VCaP (cell line): ENCODE data around the gene PRKACA.

Experiments
- H3K27ac ChIP-seq: fragments of 450-650 bp; 2 replicates; pipeline ENCODE4 v1.5.1; 2017
- TF ChIP-seq, protein P1 (sequence below): fragments of 450-650 bp; conservative IDR thresholded peaks from 2 replicates; pipeline ENCODE4 v1.5.1; 2017; ENCODE audit warnings: mild to moderate bottlenecking, moderate library complexity

The PRKACA gene

DNA sequence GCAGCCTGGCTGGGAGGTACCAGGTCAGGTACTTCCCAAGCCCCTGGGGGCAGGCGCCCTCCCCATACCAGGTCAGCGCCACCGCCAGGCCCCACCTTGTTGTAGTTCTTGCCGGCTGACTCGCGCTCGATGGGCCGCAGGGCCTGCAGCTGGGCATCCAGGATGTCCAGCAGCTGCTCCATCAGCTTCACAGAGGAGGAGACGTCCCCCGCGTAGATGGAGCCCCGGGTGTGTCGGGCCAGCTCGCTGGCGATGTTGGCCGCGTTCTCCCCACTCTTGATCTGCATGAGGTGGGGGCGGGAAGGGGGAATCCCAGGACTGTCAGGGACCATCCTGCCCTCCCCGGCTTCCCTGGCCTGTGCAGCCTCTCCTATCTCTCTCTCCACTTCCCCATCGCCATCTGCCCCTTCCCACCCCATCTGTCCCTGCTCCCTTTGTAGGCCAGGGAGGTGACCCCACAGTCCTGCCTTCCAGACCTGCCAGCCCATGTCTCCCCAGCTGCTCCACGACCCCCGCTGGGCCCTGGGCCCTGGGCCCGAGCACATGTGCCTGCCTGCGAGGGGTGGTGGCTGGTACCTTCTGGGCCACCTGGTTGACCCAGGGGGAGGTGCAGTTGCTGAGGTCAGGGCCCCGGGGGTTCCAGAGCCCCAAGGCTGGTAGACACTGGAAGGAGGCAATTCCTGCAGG is 42.6 kb upstream of the PRKACA start:
- no peak overlapping the region for H3K27ac ChIP-seq
- TF ChIP-seq, protein P1, sequence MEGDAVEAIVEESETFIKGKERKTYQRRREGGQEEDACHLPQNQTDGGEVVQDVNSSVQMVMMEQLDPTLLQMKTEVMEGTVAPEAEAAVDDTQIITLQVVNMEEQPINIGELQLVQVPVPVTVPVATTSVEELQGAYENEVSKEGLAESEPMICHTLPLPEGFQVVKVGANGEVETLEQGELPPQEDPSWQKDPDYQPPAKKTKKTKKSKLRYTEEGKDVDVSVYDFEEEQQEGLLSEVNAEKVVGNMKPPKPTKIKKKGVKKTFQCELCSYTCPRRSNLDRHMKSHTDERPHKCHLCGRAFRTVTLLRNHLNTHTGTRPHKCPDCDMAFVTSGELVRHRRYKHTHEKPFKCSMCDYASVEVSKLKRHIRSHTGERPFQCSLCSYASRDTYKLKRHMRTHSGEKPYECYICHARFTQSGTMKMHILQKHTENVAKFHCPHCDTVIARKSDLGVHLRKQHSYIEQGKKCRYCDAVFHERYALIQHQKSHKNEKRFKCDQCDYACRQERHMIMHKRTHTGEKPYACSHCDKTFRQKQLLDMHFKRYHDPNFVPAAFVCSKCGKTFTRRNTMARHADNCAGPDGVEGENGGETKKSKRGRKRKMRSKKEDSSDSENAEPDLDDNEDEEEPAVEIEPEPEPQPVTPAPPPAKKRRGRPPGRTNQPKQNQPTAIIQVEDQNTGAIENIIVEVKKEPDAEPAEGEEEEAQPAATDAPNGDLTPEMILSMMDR, result no peak

DNA sequence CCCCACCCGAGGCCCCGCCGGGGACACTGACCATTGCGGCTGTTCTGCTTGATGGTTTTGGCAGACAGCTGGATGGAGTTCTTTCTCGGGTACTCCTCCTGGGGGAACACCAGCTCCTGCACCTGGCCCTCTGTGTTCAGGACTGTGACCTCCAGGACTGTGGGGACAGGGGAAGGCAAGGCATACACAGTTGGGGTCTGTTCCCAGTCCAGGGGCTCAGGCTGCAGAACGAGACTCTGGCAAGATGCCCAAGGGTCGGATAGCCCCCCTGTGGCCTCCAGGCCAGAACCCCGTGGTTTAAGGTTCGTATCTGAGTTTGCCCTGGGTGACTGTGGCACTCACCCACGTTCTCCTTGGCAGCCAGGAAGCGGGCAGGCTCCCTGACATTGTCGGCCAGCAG is 41.5 kb upstream of the PRKACA start:
- TF ChIP-seq, protein P1, result no peak
- no peak overlapping the region for H3K27ac ChIP-seq

DNA sequence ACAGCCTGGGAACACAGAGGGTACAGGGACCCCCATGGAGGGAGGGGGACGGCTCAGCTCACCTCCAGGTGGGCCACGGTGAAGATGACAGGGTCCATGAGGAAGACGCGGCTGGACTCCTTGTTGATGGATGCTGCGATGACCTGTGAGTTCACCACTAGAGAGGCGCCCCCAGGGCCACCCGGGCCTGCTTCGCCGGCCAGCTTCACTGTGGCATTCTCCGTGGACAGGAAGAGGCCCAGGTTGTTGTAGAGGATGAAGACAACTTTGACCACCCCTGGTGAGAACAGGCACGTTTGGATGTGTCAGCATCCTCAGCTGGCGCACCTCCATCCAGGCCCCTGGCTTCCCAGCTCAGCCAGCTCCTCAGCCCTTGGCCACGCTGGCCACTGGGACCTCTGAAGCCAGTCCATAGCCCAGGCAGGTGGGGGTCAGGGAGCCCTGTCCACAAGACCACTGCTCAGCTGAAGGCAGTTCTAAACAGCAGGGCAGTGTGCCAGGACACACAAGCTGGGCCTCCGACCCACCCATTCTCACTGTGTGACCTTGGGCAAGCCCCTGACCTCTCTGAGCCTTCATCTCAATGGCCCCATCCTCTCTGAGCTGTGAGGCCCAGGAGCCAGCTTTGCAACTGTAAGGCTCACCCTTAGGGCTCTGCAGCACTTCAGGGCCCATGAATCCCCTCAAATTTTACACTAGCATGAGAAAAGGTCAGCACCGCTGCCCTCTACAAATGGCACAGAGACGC is 40.9 kb upstream of the PRKACA start:
- TF ChIP-seq, protein P1, result no peak
- no peak overlapping the region for H3K27ac ChIP-seq

DNA sequence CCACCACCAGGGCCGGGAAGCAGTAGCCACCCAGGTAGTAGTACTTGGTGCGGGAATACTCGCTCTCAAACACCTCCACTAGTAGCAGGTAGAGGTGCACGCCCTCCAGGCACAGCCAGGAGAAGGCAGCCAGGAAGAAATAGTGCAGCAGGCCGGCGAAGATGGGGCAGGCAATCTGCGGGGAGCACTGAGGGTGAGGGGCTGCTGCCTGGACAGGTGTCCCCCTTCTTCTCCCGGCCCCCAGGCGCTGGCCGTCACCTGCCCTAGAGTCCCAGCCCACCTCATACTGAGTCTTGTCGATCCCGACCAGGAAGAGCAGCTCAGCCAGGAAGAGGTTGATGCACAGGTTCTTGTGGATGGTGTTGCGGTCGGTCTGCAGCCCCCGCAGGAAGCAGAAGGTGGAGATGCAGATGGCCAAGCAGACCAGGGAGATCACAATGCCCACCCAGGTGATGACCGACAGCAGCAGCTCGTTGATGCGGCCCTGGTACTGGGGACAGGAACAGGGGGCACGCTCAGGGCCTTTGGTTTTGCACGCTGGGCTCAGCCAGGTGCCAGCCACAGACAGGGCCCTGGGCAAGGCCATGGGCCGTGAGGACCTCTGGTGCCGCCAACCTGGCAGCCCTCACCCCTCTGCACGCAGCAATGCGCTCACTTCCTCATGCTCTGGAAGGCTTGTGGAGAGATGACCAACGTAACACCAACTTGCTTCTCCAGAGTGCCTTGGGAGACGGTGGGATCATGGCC is 39.6 kb upstream of the PRKACA start:
- H3K27ac ChIP-seq, result no peak overlapping the region
- TF ChIP-seq, protein P1, result no peak

DNA sequence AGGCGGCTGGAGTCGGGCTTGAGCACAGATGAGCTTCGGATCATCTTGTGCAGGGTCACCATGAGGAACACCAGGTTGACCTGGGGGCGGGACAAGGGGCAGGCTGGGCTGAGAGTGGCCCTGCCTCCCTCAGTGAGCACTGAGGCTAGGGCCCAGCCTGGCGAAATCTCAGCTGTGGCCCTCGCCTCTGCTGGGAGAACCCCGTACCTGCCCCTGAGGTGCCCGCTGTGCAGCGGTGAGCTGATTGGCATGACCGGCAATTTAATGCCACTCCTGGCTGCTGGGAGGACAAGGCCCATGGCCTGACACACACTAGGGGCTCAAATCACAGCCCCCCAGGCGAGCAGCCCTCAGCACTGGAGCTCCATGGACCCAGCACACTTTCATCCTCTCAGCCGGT is 38.6 kb upstream of the PRKACA start:
- TF ChIP-seq, protein P1, result no peak
- H3K27ac ChIP-seq, result no peak overlapping the region

DNA sequence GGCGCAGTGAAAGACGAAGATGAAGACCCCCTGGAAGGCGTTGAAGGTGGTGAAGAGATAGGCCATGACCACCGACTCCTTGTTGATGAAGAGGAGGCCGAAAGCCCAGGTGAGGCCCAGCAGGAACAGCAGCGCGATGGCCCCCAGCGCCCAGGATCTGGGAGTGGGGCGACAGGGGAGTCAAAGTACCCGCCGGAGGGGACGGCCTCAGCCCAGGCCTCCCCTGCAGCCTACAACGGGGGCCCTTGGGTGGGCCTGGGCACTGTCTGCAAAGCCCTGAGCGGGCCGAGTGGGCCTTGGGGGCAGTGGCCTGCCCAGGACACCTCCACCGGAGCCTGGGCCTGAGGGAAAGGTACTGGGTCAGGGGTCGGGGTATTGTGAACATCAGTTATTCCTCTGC is 37.8 kb upstream of the PRKACA start:
- no peak overlapping the region for H3K27ac ChIP-seq
- TF ChIP-seq, protein P1, result no peak

DNA sequence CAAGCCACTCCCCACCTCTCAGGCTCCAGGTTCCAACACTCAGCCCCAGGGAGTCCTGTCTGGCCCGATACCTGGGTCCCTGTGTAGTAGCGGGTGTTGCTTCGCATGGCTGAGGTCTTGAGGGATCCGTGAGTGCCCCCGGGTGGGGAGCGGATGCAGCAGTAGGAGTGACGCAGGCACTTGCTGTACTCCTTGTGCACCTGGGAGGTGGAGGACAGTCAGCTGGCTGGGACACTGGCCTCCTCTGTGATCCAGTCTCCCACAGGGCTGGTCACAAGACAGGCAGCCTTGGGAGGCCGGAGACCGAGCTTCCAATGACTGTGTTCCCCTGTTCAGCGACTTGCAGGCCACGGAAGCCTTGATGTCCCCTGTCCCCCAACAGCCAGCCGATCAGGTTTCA is 35.2 kb upstream of the PRKACA start:
- TF ChIP-seq, protein P1, result no peak
- no peak overlapping the region for H3K27ac ChIP-seq
